Amniotic stem cell (primary cell): ENCODE results near the gene FRMD1.

Experiments used
- DNase-seq: peaks from one replicate; lab custom pipeline; 2025; lab: John Stamatoyannopoulos, UW

FRMD1 gene

GRCh38 chr6:168004945-168005344 lies 74.1 kb downstream of the FRMD1 start:
- no peak for DNase-seq

DNA sequence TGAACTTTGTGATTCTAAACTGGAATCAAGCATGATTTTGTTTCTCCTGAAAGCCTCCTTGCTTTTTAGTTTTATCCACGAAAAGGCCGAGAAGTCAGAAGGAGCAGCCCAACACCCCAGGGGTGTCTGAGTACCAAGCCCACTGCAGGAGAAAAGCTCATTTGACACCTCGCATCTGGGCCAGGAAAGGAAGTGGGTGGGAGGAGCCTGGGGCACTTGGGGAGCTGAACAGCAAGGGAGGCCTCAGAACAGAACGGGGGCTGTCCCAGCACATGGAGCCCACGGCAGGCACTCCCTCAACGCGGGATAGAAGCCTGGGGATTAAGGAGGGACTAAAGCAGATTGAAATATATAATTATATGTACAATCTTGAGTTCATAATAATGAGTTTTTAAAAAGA lies 75.0 kb downstream of the FRMD1 start:
- DNase-seq = no peak
